ENCODE measurements around the gene GTF2I.
"Not testable (repeated sequence)": the region's sequence is repeated elsewhere in the genome, so short reads cannot be mapped to it uniquely, and the experiment has no call there.

GTF2I gene

GRCh38 chr7:74789200-74789736 lies 131.8 kb downstream of the GTF2I start:
- H3K36me3 ChIP-seq (replicated peaks); H3K4me1 ChIP-seq; in situ Hi-C loops (cut with MboI; ENCODE audit: low sequenced_read_pairs); H3K4me3 ChIP-seq; H3K9me3 ChIP-seq; H3K27me3 ChIP-seq (ENCODE audit: low read depth); DNase-seq (ENCODE audit: low spot score in 2 of 2): not testable (repeated sequence)

GRCh38 chr7:74797848-74798622 lies 140.5 kb downstream of the GTF2I start:
- in situ Hi-C loops (cut with MboI; ENCODE audit: low sequenced_read_pairs); H3K4me3 ChIP-seq; DNase-seq (ENCODE audit: low spot score in 2 of 2); H3K9me3 ChIP-seq; H3K27me3 ChIP-seq (ENCODE audit: low read depth); H3K36me3 ChIP-seq (replicated peaks); H3K4me1 ChIP-seq: not testable (repeated sequence)

- H3K4me1 ChIP-seq; H3K9me3 ChIP-seq; DNase-seq (ENCODE audit: low spot score in 2 of 2); H3K4me3 ChIP-seq; H3K27me3 ChIP-seq (ENCODE audit: low read depth); H3K36me3 ChIP-seq (replicated peaks); in situ Hi-C loops (cut with MboI; ENCODE audit: low sequenced_read_pairs): not testable (repeated sequence)
Observed at GRCh38 chr7:74798644-74799043, 141.1 kb downstream of the GTF2I start.

All from HAP-1 (cell line).